Kidney (tissue), 14 donors: Measurements from ENCODE around the gene TMEM132A. TPM values are rescaled to one million over a fixed set of nuclear protein-coding genes. Genes with fewer than 3 reads are reported as not detected.
"Not testable (repeated sequence)": the region's sequence is repeated elsewhere in the genome, so short reads cannot be mapped to it uniquely, and the experiment has no call there.

Experiments
- DNase-seq, 5 donors: peaks; one replicate each; pipeline ENCODE4 v3.0.0-alpha.2; 2013 to 2020
- FAIRE-seq: peaks from 2 replicates; lab custom pipeline; 2012; peaks lifted over from hg19 to GRCh38; lab: Jason Lieb, UNC
- H3K27ac ChIP-seq, 2 donors: one replicate each; pipeline ENCODE4 v1.7.0; 2013; ENCODE audit warnings: low read depth in 2 of 2, low read length in 2 of 2, inconsistent platforms in 1 of 2
- H3K27me3 ChIP-seq: one replicate; pipeline ENCODE4 v1.7.1; 2013; ENCODE audit warnings: low read length, inconsistent platforms; ENCODE audit not compliant: control insufficient read depth, insufficient read depth
- H3K36me3 ChIP-seq, 3 donors: one replicate each; pipeline versions ENCODE4 v1.7.0 to v1.7.1; 2013; ENCODE audit warnings: low read length in 3 of 3, control low read depth in 1 of 3, inconsistent platforms in 1 of 3; ENCODE audit not compliant: insufficient read depth in 3 of 3, control insufficient read depth in 2 of 3
- H3K4me1 ChIP-seq, 3 donors: one replicate each; pipeline versions ENCODE4 v1.7.0 to v1.7.1; 2013; ENCODE audit warnings: low read length in 3 of 3, inconsistent platforms in 1 of 3, low read depth in 1 of 3; ENCODE audit not compliant: control insufficient read depth in 2 of 3, insufficient read depth in 2 of 3
- H3K4me3 ChIP-seq, 3 donors: one replicate each; pipeline versions ENCODE4 v1.7.0 to v1.8.1; 2013; ENCODE audit warnings: low read length in 3 of 3, control low read depth in 1 of 3, inconsistent platforms in 1 of 3
- H3K9ac ChIP-seq, 3 donors: one replicate each; pipeline versions ENCODE4 v1.7.0 to v1.7.1; 2013; ENCODE audit warnings: low read length in 3 of 3, control low read depth in 1 of 3, inconsistent platforms in 1 of 3
- H3K9me3 ChIP-seq, 3 donors: one replicate each; pipeline versions ENCODE4 v1.7.0 to v1.7.1; 2013; ENCODE audit warnings: low read length in 3 of 3, control low read depth in 1 of 3, inconsistent platforms in 1 of 3; ENCODE audit not compliant: control insufficient read depth in 2 of 3, insufficient read depth in 1 of 3
- intact Hi-C: fragments of 100-400 bp; cut with DNase I; formaldehyde crosslinking; loops from one replicate; pipeline ENCODE4 v1.11.1; 2022
- polyA plus RNA-seq: library from polyadenylated mRNA; stranded (reverse); fragments of 350-450 nt; fragmentation: Illumina TruSeq; extraction: RNeasy Lipid Tissue Mini Kit (QIAGEN cat#74804); gene quantifications from one replicate; pipeline ENCODE4 v1.2.3, GENCODE V29; 2014; ENCODE audit warnings: low read depth, low replicate concordance; ENCODE audit not compliant: insufficient read depth
- total RNA-seq: library from RNA; stranded (reverse); fragmentation: NEBNext Ultra II Directional; extraction: Animal tissue kit (Norgen Biotek cat#: 25700); gene quantifications from one replicate; pipeline ENCODE4 v1.2.1, GENCODE V29; 2021
- TF ChIP-seq, protein P1 (sequence below): IDR thresholded peaks from 3 replicates; pipeline ENCODE4 v1.5.1; 2012; ENCODE audit warnings: mild to moderate bottlenecking, moderate library complexity, borderline replicate concordance; ENCODE audit not compliant: insufficient read depth; ENCODE audit errors: extremely low read depth
- donor health status: control.
- donor health status: control.
- donor health status: control.
- donor health status: control.
- donor health status: control.
- donor health status: DM: yes; HTN: yes; CAD: no.
- donor health status: Normal renal cell carcinoma (clear cell type).

The TMEM132A gene
- total and polyA plus RNA-seq, 2 donors from 2014 or later, result 17.2 to 19.1 TPM

DNA sequence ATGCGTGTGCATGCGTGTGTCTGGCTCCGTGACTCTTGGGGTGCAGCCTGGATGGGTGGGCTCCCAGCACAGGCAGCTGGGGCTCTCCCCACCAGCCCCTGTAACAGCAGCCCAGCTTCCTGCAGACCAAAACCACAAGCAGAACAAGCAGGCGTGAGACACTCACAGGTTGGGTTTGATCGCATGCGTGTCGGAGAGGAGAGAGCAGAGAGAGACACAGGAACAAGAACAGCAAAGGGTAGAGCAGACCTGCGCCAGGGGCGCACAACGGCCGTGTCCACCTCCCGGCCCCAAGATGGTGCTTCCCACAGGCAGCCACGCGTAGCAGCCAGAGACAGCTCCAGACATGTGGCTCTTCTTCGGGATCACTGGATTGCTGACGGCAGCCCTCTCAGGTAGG is 47.3 kb downstream of the TMEM132A start, which contains the start of gene CD6:
Gene CD6 (plus strand): TSS at position 161 of the 400 bp plus-strand sequence. CDS start 186 bp downstream, at position 347.
- no peak for DNase-seq
- peaks cover 0 to 3% (median 0%) of the 10 kb centered on the region in 3 donors for H3K9me3 ChIP-seq
- no peaks in the 10 kb centered on the region for H3K4me1 ChIP-seq
- TF ChIP-seq, protein P1, sequence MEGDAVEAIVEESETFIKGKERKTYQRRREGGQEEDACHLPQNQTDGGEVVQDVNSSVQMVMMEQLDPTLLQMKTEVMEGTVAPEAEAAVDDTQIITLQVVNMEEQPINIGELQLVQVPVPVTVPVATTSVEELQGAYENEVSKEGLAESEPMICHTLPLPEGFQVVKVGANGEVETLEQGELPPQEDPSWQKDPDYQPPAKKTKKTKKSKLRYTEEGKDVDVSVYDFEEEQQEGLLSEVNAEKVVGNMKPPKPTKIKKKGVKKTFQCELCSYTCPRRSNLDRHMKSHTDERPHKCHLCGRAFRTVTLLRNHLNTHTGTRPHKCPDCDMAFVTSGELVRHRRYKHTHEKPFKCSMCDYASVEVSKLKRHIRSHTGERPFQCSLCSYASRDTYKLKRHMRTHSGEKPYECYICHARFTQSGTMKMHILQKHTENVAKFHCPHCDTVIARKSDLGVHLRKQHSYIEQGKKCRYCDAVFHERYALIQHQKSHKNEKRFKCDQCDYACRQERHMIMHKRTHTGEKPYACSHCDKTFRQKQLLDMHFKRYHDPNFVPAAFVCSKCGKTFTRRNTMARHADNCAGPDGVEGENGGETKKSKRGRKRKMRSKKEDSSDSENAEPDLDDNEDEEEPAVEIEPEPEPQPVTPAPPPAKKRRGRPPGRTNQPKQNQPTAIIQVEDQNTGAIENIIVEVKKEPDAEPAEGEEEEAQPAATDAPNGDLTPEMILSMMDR, result no peak
- H3K9ac ChIP-seq, result no peak within 1 kb of the TSS
- H3K27ac ChIP-seq, result no peak within 1 kb of the TSS
- no peak within 1 kb of the TSS for H3K4me3 ChIP-seq
- no peak for FAIRE-seq
- H3K27me3 ChIP-seq, result no peaks in the 10 kb centered on the region
- intact Hi-C loops, result no loop called here
- H3K36me3 ChIP-seq, result no peaks in the 10 kb centered on the region

- TF ChIP-seq, protein P1, result no peak
- H3K9ac ChIP-seq, result no peak overlapping the region
- H3K9me3 ChIP-seq, result peaks cover 0 to 3% (median 0%) of the 10 kb centered on the region in 3 donors
- no peak overlapping the region for H3K27ac ChIP-seq
- no peak for FAIRE-seq
- H3K36me3 ChIP-seq, result no peaks in the 10 kb centered on the region
- no peak for DNase-seq
- H3K4me1 ChIP-seq, result no peaks in the 10 kb centered on the region
- no peak overlapping the region for H3K4me3 ChIP-seq
- intact Hi-C loops, result no loop called here
- H3K27me3 ChIP-seq, result no peaks in the 10 kb centered on the region
These were observed 48.1 kb downstream of the TMEM132A start for GRCh38 chr11:60972182-60973030.

DNA sequence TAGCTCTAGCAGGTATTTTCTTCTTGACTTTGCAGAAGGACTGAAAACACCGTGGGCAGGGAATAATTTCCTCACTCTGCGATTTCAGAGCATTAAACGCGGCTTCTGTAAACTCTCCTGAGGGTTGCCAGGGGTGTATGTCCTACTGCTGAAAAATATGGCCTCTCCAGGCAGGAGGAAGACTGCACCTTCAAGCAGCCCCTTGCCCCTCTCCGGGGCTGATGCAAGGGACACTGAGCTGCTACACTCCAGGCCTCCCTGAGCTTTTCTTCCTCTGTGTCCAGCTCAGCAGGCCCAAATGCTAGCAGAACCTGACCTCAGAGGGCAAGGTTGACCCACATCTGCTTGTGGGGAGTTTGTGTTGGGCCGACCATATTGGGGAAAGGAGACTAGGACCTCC is 49.4 kb downstream of the TMEM132A start:
- no peak overlapping the region for H3K27ac ChIP-seq
- TF ChIP-seq, protein P1, result no peak
- no peak overlapping the region for H3K9ac ChIP-seq
- H3K36me3 ChIP-seq, result no peaks in the 10 kb centered on the region
- H3K27me3 ChIP-seq, result no peaks in the 10 kb centered on the region
- no peaks in the 10 kb centered on the region for H3K4me1 ChIP-seq
- intact Hi-C loops, result no loop called here
- no peak overlapping the region for H3K4me3 ChIP-seq
- FAIRE-seq, result no peak
- DNase-seq, result no peak
- no peaks in the 10 kb centered on the region for H3K9me3 ChIP-seq

DNA sequence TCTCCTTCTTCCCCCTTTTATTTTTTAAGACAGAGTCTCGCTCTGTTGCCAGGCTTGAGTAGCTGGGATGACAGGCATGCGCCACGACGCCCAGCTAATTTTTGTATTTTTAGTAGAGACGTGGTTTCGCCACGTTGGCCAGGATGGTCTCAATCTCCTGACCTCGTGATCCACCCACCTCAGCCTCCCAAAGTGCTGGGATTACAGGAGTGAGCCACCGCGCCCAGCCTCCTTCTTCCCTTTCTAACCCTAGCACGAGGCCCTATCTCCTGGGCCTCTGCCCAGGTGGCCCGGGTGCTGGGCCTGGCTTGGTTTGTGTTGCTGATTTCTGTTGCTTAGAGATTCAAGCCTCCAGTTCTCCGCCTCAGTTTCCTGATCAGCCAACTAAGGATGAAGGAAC is 50.1 kb downstream of the TMEM132A start:
- H3K9me3 ChIP-seq, DNase-seq, H3K36me3 ChIP-seq, H3K27ac ChIP-seq, FAIRE-seq, H3K4me3 ChIP-seq, intact Hi-C loops, H3K4me1 ChIP-seq, H3K27me3 ChIP-seq, H3K9ac ChIP-seq: not testable (repeated sequence)
